ENCODE results near the gene CASP7. TPM values are rescaled to one million over a fixed set of nuclear protein-coding genes. Genes with fewer than 3 reads are reported as not detected.

Gene CASP7
- total and polyA plus RNA-seq, 10 of the 15 experiments (the other 5 are each of a cell fraction or from before 2014, with no cell fraction given), result 23.7 to 34.4 (median 28.7) TPM

DNA sequence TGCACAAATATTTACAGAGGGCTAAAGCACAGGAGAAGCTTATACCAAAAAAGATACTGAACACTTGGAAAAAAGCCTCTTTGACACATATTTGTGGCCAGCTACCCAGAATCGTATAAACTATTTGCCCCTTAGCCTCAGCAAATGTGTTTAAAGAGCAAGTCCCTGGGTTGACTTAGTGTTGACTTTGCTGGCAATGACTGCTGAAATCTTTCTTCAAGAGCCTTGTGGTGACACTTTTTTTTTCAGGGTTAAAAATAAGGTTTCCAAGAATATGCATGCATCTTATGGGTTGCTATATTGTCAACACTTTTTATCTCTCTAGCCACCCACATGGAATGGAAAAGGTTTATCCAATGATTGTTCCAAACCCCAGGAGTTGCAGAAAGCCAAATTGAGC is 56.9 kb downstream of the CASP7 start (continued):
- TF ChIP-seq, protein P1, sequence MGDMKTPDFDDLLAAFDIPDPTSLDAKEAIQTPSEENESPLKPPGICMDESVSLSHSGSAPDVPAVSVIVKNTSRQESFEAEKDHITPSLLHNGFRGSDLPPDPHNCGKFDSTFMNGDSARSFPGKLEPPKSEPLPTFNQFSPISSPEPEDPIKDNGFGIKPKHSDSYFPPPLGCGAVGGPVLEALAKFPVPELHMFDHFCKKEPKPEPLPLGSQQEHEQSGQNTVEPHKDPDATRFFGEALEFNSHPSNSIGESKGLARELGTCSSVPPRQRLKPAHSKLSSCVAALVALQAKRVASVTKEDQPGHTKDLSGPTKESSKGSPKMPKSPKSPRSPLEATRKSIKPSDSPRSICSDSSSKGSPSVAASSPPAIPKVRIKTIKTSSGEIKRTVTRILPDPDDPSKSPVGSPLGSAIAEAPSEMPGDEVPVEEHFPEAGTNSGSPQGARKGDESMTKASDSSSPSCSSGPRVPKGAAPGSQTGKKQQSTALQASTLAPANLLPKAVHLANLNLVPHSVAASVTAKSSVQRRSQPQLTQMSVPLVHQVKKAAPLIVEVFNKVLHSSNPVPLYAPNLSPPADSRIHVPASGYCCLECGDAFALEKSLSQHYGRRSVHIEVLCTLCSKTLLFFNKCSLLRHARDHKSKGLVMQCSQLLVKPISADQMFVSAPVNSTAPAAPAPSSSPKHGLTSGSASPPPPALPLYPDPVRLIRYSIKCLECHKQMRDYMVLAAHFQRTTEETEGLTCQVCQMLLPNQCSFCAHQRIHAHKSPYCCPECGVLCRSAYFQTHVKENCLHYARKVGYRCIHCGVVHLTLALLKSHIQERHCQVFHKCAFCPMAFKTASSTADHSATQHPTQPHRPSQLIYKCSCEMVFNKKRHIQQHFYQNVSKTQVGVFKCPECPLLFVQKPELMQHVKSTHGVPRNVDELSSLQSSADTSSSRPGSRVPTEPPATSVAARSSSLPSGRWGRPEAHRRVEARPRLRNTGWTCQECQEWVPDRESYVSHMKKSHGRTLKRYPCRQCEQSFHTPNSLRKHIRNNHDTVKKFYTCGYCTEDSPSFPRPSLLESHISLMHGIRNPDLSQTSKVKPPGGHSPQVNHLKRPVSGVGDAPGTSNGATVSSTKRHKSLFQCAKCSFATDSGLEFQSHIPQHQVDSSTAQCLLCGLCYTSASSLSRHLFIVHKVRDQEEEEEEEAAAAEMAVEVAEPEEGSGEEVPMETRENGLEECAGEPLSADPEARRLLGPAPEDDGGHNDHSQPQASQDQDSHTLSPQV (IDR thresholded peaks at IDR 0.05), result no peak
- TF ChIP-seq ZNF622 (IDR thresholded peaks at IDR 0.05) (no peak), SP1 (IDR thresholded peaks at IDR 0.05; ENCODE audit: low read depth, low read length) (no peak), BCL11A (IDR thresholded peaks at IDR 0.05; ENCODE audit: low read depth, low read length) (no peak)
- TF ChIP-seq, protein P2, sequence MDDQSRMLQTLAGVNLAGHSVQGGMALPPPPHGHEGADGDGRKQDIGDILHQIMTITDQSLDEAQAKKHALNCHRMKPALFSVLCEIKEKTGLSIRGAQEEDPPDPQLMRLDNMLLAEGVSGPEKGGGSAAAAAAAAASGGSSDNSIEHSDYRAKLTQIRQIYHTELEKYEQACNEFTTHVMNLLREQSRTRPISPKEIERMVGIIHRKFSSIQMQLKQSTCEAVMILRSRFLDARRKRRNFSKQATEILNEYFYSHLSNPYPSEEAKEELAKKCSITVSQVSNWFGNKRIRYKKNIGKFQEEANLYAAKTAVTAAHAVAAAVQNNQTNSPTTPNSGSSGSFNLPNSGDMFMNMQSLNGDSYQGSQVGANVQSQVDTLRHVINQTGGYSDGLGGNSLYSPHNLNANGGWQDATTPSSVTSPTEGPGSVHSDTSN (IDR thresholded peaks at IDR 0.05; ENCODE audit: insufficient replicate concordance, low read depth, low read length), result no peak

DNA sequence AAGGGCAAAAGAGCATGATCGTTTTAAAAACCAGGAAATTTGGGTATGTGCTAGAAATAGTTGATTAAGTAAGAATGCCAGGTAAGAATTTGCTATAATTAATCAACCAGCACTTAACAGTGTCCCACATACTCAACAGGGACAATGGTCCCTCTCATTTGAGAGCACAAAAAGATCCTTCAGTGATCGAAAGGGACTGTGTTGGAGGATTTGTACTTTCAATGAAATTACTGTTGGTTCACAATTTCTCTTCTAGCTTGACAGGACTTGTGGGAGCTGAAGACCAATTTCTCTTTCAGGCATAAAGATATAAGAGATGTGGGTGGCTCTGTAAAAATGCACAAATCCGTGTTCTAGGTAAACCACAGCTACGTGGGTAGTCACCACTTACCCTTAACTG is 59.3 kb downstream of the CASP7 start:
- 35% methylated on average over 4 of the region's 4 CpGs for WGBS (ENCODE audit: insufficient coverage, insufficient replicate concordance, low lambda C conversion rate, missing lambda C conversion rate)
- H3K4me3 ChIP-seq, result no peak overlapping the region
- FAIRE-seq (no peak), ATAC-seq (no peak), DNase-seq (ENCODE audit: low read depth, low spot score) (no peak)
- H3K79me2 ChIP-seq (ENCODE audit: control insufficient read depth, insufficient read depth, low read length), result no peaks in the 10 kb centered on the region
- no peaks in the 10 kb centered on the region for H3K36me3 ChIP-seq (ENCODE audit: control insufficient read depth in 2 of 2, insufficient read depth in 2 of 2, low read length in 1 of 2)
- SMC1A ChIA-PET (ENCODE audit: uncharacterized antibody, unreplicated experiment), result no interaction called here
- H3K27me3 ChIP-seq (replicated peaks in 1 of 2; ENCODE audit: control insufficient read depth in 2 of 2, insufficient read depth in 2 of 2, low read length in 1 of 2), result no peaks in the 10 kb centered on the region
- in situ Hi-C loops (cut with MboI) (no loop called here), intact Hi-C loops (cut with micrococcal nuclease; ENCODE audit: unreplicated experiment) (no loop called here)
- CTCF ChIA-PET, result interaction anchor here (1.5 kb wide), 1 partner anchor 364 kb away, joined by 4 read pairs; no protein-coding TSS in a partner anchor
- no peak overlapping the region for H2AFZ ChIP-seq (ENCODE audit: control insufficient read depth, low read depth, low read length)
- BruUV-seq (replicated peaks), result no TSS peak
- H3K4me2 ChIP-seq (ENCODE audit: control insufficient read depth, insufficient read depth), result no peak overlapping the region
- no peaks in the 10 kb centered on the region for H4K20me1 ChIP-seq (ENCODE audit: control insufficient read depth, insufficient read depth)
- no peaks in the 10 kb centered on the region for H3K4me1 ChIP-seq (ENCODE audit: control insufficient read depth, insufficient read depth, low read length)
- RAD21 ChIA-PET (ENCODE audit: unreplicated experiment), result no interaction called here
- H3K9ac ChIP-seq (ENCODE audit: control insufficient read depth, insufficient read depth, low read length), result no peak overlapping the region
- no peaks in the 10 kb centered on the region for H3K9me3 ChIP-seq (replicated peaks; ENCODE audit: control insufficient read depth, insufficient read depth, low read length)
- POLR2A ChIA-PET, result interaction anchor here (0.6 kb wide), 1 partner anchor 1082 kb away, joined by 5 read pairs; no protein-coding TSS in a partner anchor
- no peak overlapping the region for H3K27ac ChIP-seq (ENCODE audit: control insufficient read depth, insufficient read depth)
- TF ChIP-seq NFIC (IDR thresholded peaks at IDR 0.05; ENCODE audit: low read depth, low read length) (no peak), MYB (IDR thresholded peaks at IDR 0.05; ENCODE audit: borderline replicate concordance, low read depth, low read length) (no peak), IKZF2 (IDR thresholded peaks at IDR 0.05) (no peak), EP300 (IDR thresholded peaks at IDR 0.05; ENCODE audit: borderline replicate concordance in 1 of 2, control insufficient read depth in 1 of 2, low read depth in 2 of 2, low read length in 2 of 2) (no peak), MYC (IDR thresholded peaks at IDR 0.05; ENCODE audit: insufficient read depth, insufficient read length, insufficient replicate concordance, low read length, severe bottlenecking) (no peak), EGR1 (IDR thresholded peaks at IDR 0.05; ENCODE audit: borderline replicate concordance in 1 of 2, low read depth in 2 of 2, low read length in 2 of 2) (no peak), RCOR1 (conservative IDR thresholded peaks at IDR 0.05; ENCODE audit: low read depth, low read length) (no peak)
- TF ChIP-seq, protein P3, sequence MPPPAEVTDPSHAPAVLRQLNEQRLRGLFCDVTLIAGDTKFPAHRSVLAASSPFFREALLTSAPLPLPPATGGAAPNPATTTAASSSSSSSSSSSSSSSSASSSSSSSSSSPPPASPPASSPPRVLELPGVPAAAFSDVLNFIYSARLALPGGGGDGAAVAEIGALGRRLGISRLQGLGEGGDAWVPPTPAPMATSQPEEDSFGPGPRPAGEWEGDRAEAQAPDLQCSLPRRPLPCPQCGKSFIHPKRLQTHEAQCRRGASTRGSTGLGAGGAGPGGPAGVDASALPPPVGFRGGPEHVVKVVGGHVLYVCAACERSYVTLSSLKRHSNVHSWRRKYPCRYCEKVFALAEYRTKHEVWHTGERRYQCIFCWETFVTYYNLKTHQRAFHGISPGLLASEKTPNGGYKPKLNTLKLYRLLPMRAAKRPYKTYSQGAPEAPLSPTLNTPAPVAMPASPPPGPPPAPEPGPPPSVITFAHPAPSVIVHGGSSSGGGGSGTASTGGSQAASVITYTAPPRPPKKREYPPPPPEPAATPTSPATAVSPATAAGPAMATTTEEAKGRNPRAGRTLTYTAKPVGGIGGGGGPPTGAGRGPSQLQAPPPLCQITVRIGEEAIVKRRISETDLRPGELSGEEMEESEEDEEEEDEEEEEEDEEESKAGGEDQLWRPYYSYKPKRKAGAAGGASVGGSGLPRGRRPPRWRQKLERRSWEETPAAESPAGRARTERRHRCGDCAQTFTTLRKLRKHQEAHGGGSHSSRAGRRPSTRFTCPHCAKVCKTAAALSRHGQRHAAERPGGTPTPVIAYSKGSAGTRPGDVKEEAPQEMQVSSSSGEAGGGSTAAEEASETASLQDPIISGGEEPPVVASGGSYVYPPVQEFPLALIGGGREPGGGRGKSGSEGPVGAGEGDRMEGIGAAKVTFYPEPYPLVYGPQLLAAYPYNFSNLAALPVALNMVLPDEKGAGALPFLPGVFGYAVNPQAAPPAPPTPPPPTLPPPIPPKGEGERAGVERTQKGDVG (CRISPR knock-in tag; IDR thresholded peaks at IDR 0.05), result no peak
